GM18951 (cell line): Measurements from ENCODE around the gene CMTM8.

Source experiments
- POLR2A ChIP-seq: IDR thresholded peaks from 4 replicates; pipeline ENCODE4 v1.6.1; 2011; ENCODE audit warnings: mild to moderate bottlenecking; ENCODE audit not compliant: insufficient read length, insufficient read depth; ENCODE audit errors: extremely low read depth
- in situ Hi-C: fragments of 300-500 bp; cut with MboI; formaldehyde crosslinking; loops from one replicate; pipeline ENCODE4 v1.12.0; 2022; ENCODE audit warnings: low sequenced_read_pairs, mixed read lengths, inconsistent platforms; ENCODE audit not compliant: unreplicated experiment

Gene CMTM8

GRCh38 chr3:32296251-32297204 lies 58.0 kb downstream of the CMTM8 start:
- in situ Hi-C loops, result no loop called here
- no peak for TF ChIP-seq POLR2A

- in situ Hi-C loops, result no loop called here
- TF ChIP-seq POLR2A, result no peak
Observed at GRCh38 chr3:32297366-32297765, 58.9 kb downstream of the CMTM8 start.

- TF ChIP-seq POLR2A, result no peak
- in situ Hi-C loops, result no loop called here
Observed at GRCh38 chr3:32301426-32301825, 62.9 kb downstream of the CMTM8 start.

GRCh38 chr3:32302601-32303398 lies 64.3 kb downstream of the CMTM8 start:
- in situ Hi-C loops, result no loop called here

GRCh38 chr3:32303399-32303747 lies 64.9 kb downstream of the CMTM8 start:
- no peak for TF ChIP-seq POLR2A
- in situ Hi-C loops, result no loop called here

More at GRCh38 chr3:32302601-32303398, 64.3 kb downstream of the CMTM8 start:
- TF ChIP-seq POLR2A, result no peak

GRCh38 chr3:32303977-32304881 lies 65.7 kb downstream of the CMTM8 start:
- in situ Hi-C loops, result no loop called here
- TF ChIP-seq POLR2A, result no peak

GRCh38 chr3:32305361-32305876 lies 66.9 kb downstream of the CMTM8 start:
- no peak for TF ChIP-seq POLR2A
- in situ Hi-C loops, result no loop called here

- TF ChIP-seq POLR2A, result no peak
- in situ Hi-C loops, result no loop called here
Observed at GRCh38 chr3:32306072-32306471, 67.6 kb downstream of the CMTM8 start.

GRCh38 chr3:32307591-32307990 lies 69.1 kb downstream of the CMTM8 start:
- in situ Hi-C loops, result no loop called here
- no peak for TF ChIP-seq POLR2A

- no peak for TF ChIP-seq POLR2A
- in situ Hi-C loops, result no loop called here
Observed at GRCh38 chr3:32308378-32308777, 69.9 kb downstream of the CMTM8 start.

- in situ Hi-C loops, result no loop called here
- TF ChIP-seq POLR2A, result no peak
Observed at GRCh38 chr3:32309654-32310242, 71.3 kb downstream of the CMTM8 start.

- in situ Hi-C loops, result no loop called here
- no peak for TF ChIP-seq POLR2A
Observed at GRCh38 chr3:32310336-32310735, 71.9 kb downstream of the CMTM8 start.
